ENCODE measurements around the gene ONECUT2.
"Not testable (repeated sequence)": the region's sequence is repeated elsewhere in the genome, so short reads cannot be mapped to it uniquely, and the experiment has no call there.

DNA sequence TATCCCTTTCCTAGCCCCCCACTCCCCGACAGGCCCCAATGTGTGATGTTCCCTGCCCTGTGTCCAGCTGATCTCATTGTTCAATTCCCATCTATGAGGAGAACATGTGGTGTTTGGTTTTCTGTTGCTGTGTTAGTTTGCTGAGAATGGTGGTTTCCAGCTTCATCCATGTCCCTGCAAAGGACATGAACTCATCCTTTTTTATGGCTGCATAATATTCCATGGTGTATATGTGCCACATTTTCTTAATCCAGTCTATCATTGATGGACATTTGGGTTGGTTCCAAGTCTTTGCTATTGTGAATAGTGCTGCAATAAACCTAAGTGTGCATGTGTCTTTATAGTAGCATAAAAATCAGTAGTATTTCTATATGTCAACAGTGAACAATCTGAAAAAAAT lies 40.4 kb upstream of the ONECUT2 start:
- TF ChIP-seq GLIS3 (CRISPR knock-in tag; IDR thresholded peaks at IDR 0.05); TOX (CRISPR knock-in tag; IDR thresholded peaks at IDR 0.05; ENCODE audit: borderline replicate concordance); SNAI2 (CRISPR knock-in tag; IDR thresholded peaks at IDR 0.05); ARNTL (CRISPR knock-in tag; IDR thresholded peaks at IDR 0.05; ENCODE audit: borderline replicate concordance, low read depth); TCF4 (CRISPR knock-in tag; IDR thresholded peaks at IDR 0.05; ENCODE audit: borderline replicate concordance): not testable (repeated sequence)
- TF ChIP-seq, protein P1, sequence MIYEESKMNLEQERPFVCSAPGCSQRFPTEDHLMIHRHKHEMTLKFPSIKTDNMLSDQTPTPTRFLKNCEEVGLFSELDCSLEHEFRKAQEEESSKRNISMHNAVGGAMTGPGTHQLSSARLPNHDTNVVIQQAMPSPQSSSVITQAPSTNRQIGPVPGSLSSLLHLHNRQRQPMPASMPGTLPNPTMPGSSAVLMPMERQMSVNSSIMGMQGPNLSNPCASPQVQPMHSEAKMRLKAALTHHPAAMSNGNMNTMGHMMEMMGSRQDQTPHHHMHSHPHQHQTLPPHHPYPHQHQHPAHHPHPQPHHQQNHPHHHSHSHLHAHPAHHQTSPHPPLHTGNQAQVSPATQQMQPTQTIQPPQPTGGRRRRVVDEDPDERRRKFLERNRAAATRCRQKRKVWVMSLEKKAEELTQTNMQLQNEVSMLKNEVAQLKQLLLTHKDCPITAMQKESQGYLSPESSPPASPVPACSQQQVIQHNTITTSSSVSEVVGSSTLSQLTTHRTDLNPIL (CRISPR knock-in tag; IDR thresholded peaks at IDR 0.05; ENCODE audit: low read depth) = not testable (repeated sequence)
- TF ChIP-seq, protein P2, sequence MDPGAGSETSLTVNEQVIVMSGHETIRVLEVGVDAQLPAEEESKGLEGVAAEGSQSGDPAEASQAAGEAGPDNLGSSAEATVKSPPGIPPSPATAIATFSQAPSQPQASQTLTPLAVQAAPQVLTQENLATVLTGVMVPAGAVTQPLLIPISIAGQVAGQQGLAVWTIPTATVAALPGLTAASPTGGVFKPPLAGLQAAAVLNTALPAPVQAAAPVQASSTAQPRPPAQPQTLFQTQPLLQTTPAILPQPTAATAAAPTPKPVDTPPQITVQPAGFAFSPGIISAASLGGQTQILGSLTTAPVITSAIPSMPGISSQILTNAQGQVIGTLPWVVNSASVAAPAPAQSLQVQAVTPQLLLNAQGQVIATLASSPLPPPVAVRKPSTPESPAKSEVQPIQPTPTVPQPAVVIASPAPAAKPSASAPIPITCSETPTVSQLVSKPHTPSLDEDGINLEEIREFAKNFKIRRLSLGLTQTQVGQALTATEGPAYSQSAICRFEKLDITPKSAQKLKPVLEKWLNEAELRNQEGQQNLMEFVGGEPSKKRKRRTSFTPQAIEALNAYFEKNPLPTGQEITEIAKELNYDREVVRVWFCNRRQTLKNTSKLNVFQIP (CRISPR knock-in tag; IDR thresholded peaks at IDR 0.05; ENCODE audit: borderline replicate concordance, low read depth) = not testable (repeated sequence)
- TF ChIP-seq, protein P3, sequence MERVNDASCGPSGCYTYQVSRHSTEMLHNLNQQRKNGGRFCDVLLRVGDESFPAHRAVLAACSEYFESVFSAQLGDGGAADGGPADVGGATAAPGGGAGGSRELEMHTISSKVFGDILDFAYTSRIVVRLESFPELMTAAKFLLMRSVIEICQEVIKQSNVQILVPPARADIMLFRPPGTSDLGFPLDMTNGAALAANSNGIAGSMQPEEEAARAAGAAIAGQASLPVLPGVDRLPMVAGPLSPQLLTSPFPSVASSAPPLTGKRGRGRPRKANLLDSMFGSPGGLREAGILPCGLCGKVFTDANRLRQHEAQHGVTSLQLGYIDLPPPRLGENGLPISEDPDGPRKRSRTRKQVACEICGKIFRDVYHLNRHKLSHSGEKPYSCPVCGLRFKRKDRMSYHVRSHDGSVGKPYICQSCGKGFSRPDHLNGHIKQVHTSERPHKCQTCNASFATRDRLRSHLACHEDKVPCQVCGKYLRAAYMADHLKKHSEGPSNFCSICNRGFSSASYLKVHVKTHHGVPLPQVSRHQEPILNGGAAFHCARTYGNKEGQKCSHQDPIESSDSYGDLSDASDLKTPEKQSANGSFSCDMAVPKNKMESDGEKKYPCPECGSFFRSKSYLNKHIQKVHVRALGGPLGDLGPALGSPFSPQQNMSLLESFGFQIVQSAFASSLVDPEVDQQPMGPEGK (CRISPR knock-in tag; IDR thresholded peaks at IDR 0.05; ENCODE audit: borderline replicate concordance) = not testable (repeated sequence)
